Activated B cell treated with CpG ODN at 0.5 μM for 24 hours (primary cell): ENCODE measurements around the gene TMEM132A. TPM values are rescaled to one million over a fixed set of nuclear protein-coding genes. Genes with fewer than 3 reads are reported as not detected.

ENCODE experiments used
- ATAC-seq: fragments of 200-7000 bp; cut with Tn5 transposase; one replicate; pipeline ENCODE4 v1.10.0; 2021; ENCODE audit warnings: low read depth, mild to moderate bottlenecking, moderate library complexity
- CTCF ChIA-PET: fragments of 350-600 bp; sonication (Branson Sonifier 250); formaldehyde crosslinking; loops from one replicate; lab custom pipeline; 2021; ENCODE audit warnings: antibody characterized with exemption; lab: Charles Lee
- POLR2A ChIA-PET: fragments of 350-600 bp; sonication (Branson Sonifier 250); formaldehyde crosslinking; loops from one replicate; lab custom pipeline; 2021; ENCODE audit warnings: antibody characterized with exemption; lab: Charles Lee
- DNase-seq: peaks from one replicate; pipeline ENCODE4 v3.0.0; 2022
- H3K27ac Mint-ChIP-seq: one replicate; pipeline ENCODE4 v1.8.0; 2020; ENCODE audit warnings: mixed read lengths
- H3K27me3 Mint-ChIP-seq: one replicate; pipeline ENCODE4 v1.8.0; 2021; ENCODE audit warnings: mixed read lengths
- H3K36me3 Mint-ChIP-seq: one replicate; pipeline ENCODE4 v1.8.0; 2021; ENCODE audit warnings: low read depth, mixed read lengths
- H3K4me1 Mint-ChIP-seq: one replicate; pipeline ENCODE4 v1.8.0; 2021; ENCODE audit warnings: mixed read lengths
- H3K4me3 Mint-ChIP-seq: one replicate; pipeline ENCODE4 v1.8.0; 2020; ENCODE audit warnings: mild to moderate bottlenecking, mixed read lengths
- H3K9me3 Mint-ChIP-seq: one replicate; pipeline ENCODE4 v1.8.0; 2020; ENCODE audit warnings: mixed read lengths
- CTCF ChIP-seq: fragments of 200-600 bp; IDR thresholded peaks from one replicate; pipeline ENCODE4 v1.8.0; 2022; ENCODE audit warnings: antibody characterized with exemption, mild to moderate bottlenecking
- intact Hi-C: fragments of 100-400 bp; cut with micrococcal nuclease; formaldehyde crosslinking; loops from one replicate; pipeline ENCODE4 v1.15.1; 2024
- total RNA-seq: library from RNA; stranded (reverse); gene quantifications from 2 replicates; pipeline ENCODE4 v1.2.3, GENCODE V29; 2022

The TMEM132A gene
- total RNA-seq, 1 donor from 2014 or later = 8.7 TPM

- Mint-ChIP-seq H3K27me3 (no peaks in the 10 kb centered on the region), H3K4me3 (no peak overlapping the region), H3K9me3 (no peaks in the 10 kb centered on the region), H3K27ac (no peak overlapping the region), H3K36me3 (peaks cover 96% of the 10 kb centered on the region), H3K4me1 (peaks cover 10% of the 10 kb centered on the region)
- ATAC-seq = peak; percentile 90
- intact Hi-C loops = loop anchor here (1.0 to 10.0 kb wide), 4 partner anchors 68 to 634 kb away; no protein-coding TSS in a partner anchor
- no peak for DNase-seq
- ChIA-PET CTCF (interaction anchor here (0.6 to 4.2 kb wide), 18 partner anchors 11 to 634 kb away, joined by 3 to 34 read pairs (median 4); partner anchors contain the start of genes CD6 and TMEM109), POLR2A (interaction anchor here (1.3 to 1.5 kb wide), 2 partner anchors 14 to 69 kb away, joined by 4 to 6 read pairs; partner anchors contain the start of gene TMEM109)
- peak; percentile 95 for TF ChIP-seq CTCF
Observed at GRCh38 chr11:60899046-60899936, 25.0 kb upstream of the TMEM132A start.

GRCh38 chr11:60899977-60900376 is 24.3 kb upstream of the TMEM132A start:
- TF ChIP-seq CTCF = no peak
- DNase-seq (no peak), ATAC-seq (no peak)
- H3K4me3 Mint-ChIP-seq = no peak overlapping the region
- intact Hi-C loops = loop anchor here (1.0 to 10.0 kb wide), 4 partner anchors 69 to 635 kb away; no protein-coding TSS in a partner anchor
- no peaks in the 10 kb centered on the region for H3K27me3 Mint-ChIP-seq
- POLR2A ChIA-PET = interaction anchor here (1.3 to 1.5 kb wide), 2 partner anchors 14 to 69 kb away, joined by 4 to 6 read pairs; partner anchors contain the start of gene TMEM109
- H3K36me3 Mint-ChIP-seq = peaks cover 91% of the 10 kb centered on the region
- peak overlapping the region; percentile 35 for H3K27ac Mint-ChIP-seq
- no peaks in the 10 kb centered on the region for H3K9me3 Mint-ChIP-seq
- H3K4me1 Mint-ChIP-seq = peaks cover 16% of the 10 kb centered on the region
- CTCF ChIA-PET = interaction anchor here (1.0 to 4.2 kb wide), 13 partner anchors 12 to 635 kb away, joined by 3 to 34 read pairs (median 6); partner anchors contain the start of genes CD6 and TMEM109

- H3K4me1 Mint-ChIP-seq = peaks cover 24% of the 10 kb centered on the region
- TF ChIP-seq CTCF = no peak
- H3K36me3 Mint-ChIP-seq = peaks cover 87% of the 10 kb centered on the region
- peak overlapping the region; percentile 35 for H3K27ac Mint-ChIP-seq
- ATAC-seq (no peak), DNase-seq (no peak)
- no peak overlapping the region for H3K4me3 Mint-ChIP-seq
- H3K9me3 Mint-ChIP-seq = no peaks in the 10 kb centered on the region
- intact Hi-C loops = no loop called here
- ChIA-PET POLR2A (interaction anchor here (0.6 kb wide), 1 partner anchor 164 kb away, joined by 7 read pairs; no protein-coding TSS in a partner anchor), CTCF (interaction anchor here (1.4 to 4.2 kb wide), 5 partner anchors 11 to 69 kb away, joined by 3 to 34 read pairs (median 7); no protein-coding TSS in a partner anchor)
- no peaks in the 10 kb centered on the region for H3K27me3 Mint-ChIP-seq
Observed at GRCh38 chr11:60900673-60901404, 23.4 kb upstream of the TMEM132A start.

- peaks cover 40% of the 10 kb centered on the region for H3K4me1 Mint-ChIP-seq
- no peak overlapping the region for H3K27ac Mint-ChIP-seq
- peaks cover 74% of the 10 kb centered on the region for H3K36me3 Mint-ChIP-seq
- H3K9me3 Mint-ChIP-seq = no peaks in the 10 kb centered on the region
- ChIA-PET CTCF (interaction anchor here (2.1 to 2.4 kb wide), 2 partner anchors 9 to 13 kb away, joined by 7 to 8 read pairs; no protein-coding TSS in a partner anchor), POLR2A (interaction anchor here (4.6 kb wide), 1 partner anchor 13 kb away, joined by 31 read pairs; no protein-coding TSS in a partner anchor)
- no peak overlapping the region for H3K4me3 Mint-ChIP-seq
- DNase-seq = no peak
- TF ChIP-seq CTCF = no peak
- no peaks in the 10 kb centered on the region for H3K27me3 Mint-ChIP-seq
- intact Hi-C loops = no loop called here
- ATAC-seq = no peak
Observed at GRCh38 chr11:60902625-60903024, 21.6 kb upstream of the TMEM132A start.
